SU-DHL-6 (cell line): ENCODE data around the gene HOXC6.

Experiments used
- H2AFZ ChIP-seq: fragments of 200-600 bp; sonication (generic); 2 replicates; pipeline ENCODE4 v1.6.1; 2014; ENCODE audit warnings: low read depth, mild to moderate bottlenecking, moderate library complexity, mixed read lengths, antibody characterized with exemption, low read length; ENCODE audit not compliant: severe bottlenecking
- H3F3A ChIP-seq: fragments of 200-600 bp; shearing (Covaris generic); 2 replicates; pipeline ENCODE4 v1.6.0; 2016; ENCODE audit warnings: antibody characterized with exemption, mild to moderate bottlenecking; ENCODE audit not compliant: insufficient read depth
- H3K27ac ChIP-seq: fragments of 200-600 bp; sonication (generic); 2 replicates; pipeline ENCODE4 v1.5.1; 2016; ENCODE audit warnings: low read depth, mild to moderate bottlenecking, low read length, moderate library complexity, mixed read lengths
- H3K27me3 ChIP-seq: fragments of 200-600 bp; sonication (generic), shearing (Covaris generic); 2 replicates; pipeline ENCODE4 v1.6.0; 2014; ENCODE audit warnings: mild to moderate bottlenecking, low read length
- H3K36me3 ChIP-seq: fragments of 200-600 bp; sonication (generic); 2 replicates; pipeline ENCODE4 v1.6.1; 2014; ENCODE audit warnings: mild to moderate bottlenecking, low read length, mixed read lengths
- H3K4me2 ChIP-seq: fragments of 300-600, 200-600 bp; shearing (Covaris generic), sonication (generic); 2 replicates; pipeline ENCODE4 v1.6.0; 2014; ENCODE audit warnings: low read length, low read depth, mild to moderate bottlenecking; ENCODE audit not compliant: poor library complexity, severe bottlenecking
- H3K4me3 ChIP-seq: fragments of 200-600 bp; sonication (generic); 2 replicates; pipeline ENCODE4 v1.5.1; 2014; ENCODE audit warnings: antibody characterized with exemption, low read length, mild to moderate bottlenecking, mixed read lengths; ENCODE audit not compliant: insufficient read depth, poor library complexity, severe bottlenecking
- H3K79me2 ChIP-seq: fragments of 200-600 bp; sonication (generic); 2 replicates; pipeline ENCODE4 v1.6.1; 2014; ENCODE audit warnings: mild to moderate bottlenecking, low read length, moderate library complexity; ENCODE audit not compliant: insufficient read depth
- H3K9ac ChIP-seq: fragments of 200-600 bp; sonication (generic); 2 replicates; pipeline ENCODE4 v1.7.0; 2014; ENCODE audit warnings: mild to moderate bottlenecking, low read length
- H3K9me2 ChIP-seq: fragments of 200-600 bp; sonication (generic); replicated peaks from 2 replicates; pipeline ENCODE4 v1.6.1; 2014; ENCODE audit warnings: low read length; ENCODE audit not compliant: insufficient read depth
- H3K9me3 ChIP-seq: fragments of 200-600 bp; sonication (generic); 2 replicates; pipeline ENCODE4 v1.6.1; 2014; ENCODE audit warnings: low read length, mixed read lengths; ENCODE audit not compliant: insufficient read depth
- H4K20me1 ChIP-seq: fragments of 200-600 bp; sonication (generic); 2 replicates; pipeline ENCODE4 v1.6.1; 2014; ENCODE audit warnings: low read depth, mild to moderate bottlenecking, antibody characterized with exemption, low read length, moderate library complexity, mixed read lengths
- EZH2phosphoT487 ChIP-seq: fragments of 200-600 bp; sonication (generic), shearing (Covaris generic); conservative IDR thresholded peaks from 2 replicates; pipeline ENCODE4 v1.6.1; 2018; ENCODE audit warnings: mild to moderate bottlenecking, antibody characterized with exemption, low read length, moderate library complexity, mixed read lengths
- TF ChIP-seq, protein P1 (sequence below): fragments of 200-600 bp; sonication (generic); IDR thresholded peaks from one replicate; pipeline ENCODE4 v1.5.1; 2017; ENCODE audit warnings: antibody characterized with exemption, mild to moderate bottlenecking, low read length, moderate library complexity; ENCODE audit not compliant: insufficient read depth, poor library complexity, severe bottlenecking

The HOXC6 gene

DNA sequence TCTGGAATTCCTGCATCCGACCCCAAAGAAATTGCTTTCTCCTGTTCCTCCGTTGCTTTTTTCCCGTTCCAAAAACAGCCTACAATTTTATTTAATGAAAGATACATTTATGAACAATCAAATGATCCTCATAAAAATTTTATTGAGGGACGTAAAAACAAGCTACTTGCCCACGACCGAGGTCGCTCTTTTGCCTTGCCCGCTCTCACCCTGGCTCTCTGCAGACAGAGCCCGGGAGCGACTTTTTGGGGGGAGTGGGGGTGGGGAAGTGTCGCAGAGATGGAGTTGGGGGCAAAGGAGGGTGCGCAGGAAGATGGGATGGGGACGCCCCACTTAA, 29.4 kb upstream of the HOXC6 start:
- no peaks in the 10 kb centered on the region for H3K9me2 ChIP-seq
- no peak overlapping the region for H3K9ac ChIP-seq
- TF ChIP-seq, protein P1, sequence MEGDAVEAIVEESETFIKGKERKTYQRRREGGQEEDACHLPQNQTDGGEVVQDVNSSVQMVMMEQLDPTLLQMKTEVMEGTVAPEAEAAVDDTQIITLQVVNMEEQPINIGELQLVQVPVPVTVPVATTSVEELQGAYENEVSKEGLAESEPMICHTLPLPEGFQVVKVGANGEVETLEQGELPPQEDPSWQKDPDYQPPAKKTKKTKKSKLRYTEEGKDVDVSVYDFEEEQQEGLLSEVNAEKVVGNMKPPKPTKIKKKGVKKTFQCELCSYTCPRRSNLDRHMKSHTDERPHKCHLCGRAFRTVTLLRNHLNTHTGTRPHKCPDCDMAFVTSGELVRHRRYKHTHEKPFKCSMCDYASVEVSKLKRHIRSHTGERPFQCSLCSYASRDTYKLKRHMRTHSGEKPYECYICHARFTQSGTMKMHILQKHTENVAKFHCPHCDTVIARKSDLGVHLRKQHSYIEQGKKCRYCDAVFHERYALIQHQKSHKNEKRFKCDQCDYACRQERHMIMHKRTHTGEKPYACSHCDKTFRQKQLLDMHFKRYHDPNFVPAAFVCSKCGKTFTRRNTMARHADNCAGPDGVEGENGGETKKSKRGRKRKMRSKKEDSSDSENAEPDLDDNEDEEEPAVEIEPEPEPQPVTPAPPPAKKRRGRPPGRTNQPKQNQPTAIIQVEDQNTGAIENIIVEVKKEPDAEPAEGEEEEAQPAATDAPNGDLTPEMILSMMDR: no peak
- no peak for TF ChIP-seq EZH2phosphoT487
- no peaks in the 10 kb centered on the region for H4K20me1 ChIP-seq
- no peak overlapping the region for H3K4me3 ChIP-seq
- H3K36me3 ChIP-seq: no peaks in the 10 kb centered on the region
- H3K27me3 ChIP-seq: no peaks in the 10 kb centered on the region
- no peaks in the 10 kb centered on the region for H3K9me3 ChIP-seq
- H2AFZ ChIP-seq: no peak overlapping the region
- H3K27ac ChIP-seq: no peak overlapping the region
- H3F3A ChIP-seq: no peaks in the 10 kb centered on the region
- no peaks in the 10 kb centered on the region for H3K79me2 ChIP-seq
- no peak overlapping the region for H3K4me2 ChIP-seq

DNA sequence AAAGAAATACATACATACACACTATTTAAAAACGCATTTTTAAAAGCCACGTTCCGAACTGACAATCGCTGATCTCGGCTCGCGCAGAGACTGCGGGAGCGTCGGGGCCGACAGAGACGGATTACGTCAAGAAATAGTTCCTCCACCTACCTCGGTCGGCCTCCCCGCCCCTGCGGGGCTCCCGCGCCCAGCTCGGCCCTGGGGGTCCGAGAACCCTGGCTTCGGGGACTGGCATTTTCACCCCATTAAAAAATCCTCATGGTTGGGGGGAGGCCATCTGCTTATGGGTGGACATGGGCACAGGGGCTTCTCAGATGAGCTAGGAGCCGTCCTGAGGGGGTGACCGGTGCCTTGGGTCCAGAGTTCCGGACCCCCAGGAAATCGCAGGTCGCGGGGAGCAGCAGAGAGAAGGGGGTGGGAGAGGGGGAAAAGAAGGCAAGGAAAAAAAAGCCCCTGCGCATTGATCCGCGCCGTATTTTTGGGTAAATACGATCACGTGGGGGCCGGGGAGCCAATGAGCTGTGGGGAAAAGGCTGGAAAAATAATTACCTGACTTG, 28.6 kb upstream of the HOXC6 start:
- H3K27ac ChIP-seq: no peak overlapping the region
- H3K79me2 ChIP-seq: no peaks in the 10 kb centered on the region
- no peak for TF ChIP-seq EZH2phosphoT487
- TF ChIP-seq, protein P1: no peak
- H3K9me2 ChIP-seq: no peaks in the 10 kb centered on the region
- H3K4me3 ChIP-seq: no peak overlapping the region
- no peaks in the 10 kb centered on the region for H3K27me3 ChIP-seq
- no peak overlapping the region for H3K9ac ChIP-seq
- no peaks in the 10 kb centered on the region for H3F3A ChIP-seq
- no peaks in the 10 kb centered on the region for H4K20me1 ChIP-seq
- no peaks in the 10 kb centered on the region for H3K36me3 ChIP-seq
- no peak overlapping the region for H3K4me2 ChIP-seq
- H2AFZ ChIP-seq: no peak overlapping the region
- H3K9me3 ChIP-seq: no peaks in the 10 kb centered on the region

DNA sequence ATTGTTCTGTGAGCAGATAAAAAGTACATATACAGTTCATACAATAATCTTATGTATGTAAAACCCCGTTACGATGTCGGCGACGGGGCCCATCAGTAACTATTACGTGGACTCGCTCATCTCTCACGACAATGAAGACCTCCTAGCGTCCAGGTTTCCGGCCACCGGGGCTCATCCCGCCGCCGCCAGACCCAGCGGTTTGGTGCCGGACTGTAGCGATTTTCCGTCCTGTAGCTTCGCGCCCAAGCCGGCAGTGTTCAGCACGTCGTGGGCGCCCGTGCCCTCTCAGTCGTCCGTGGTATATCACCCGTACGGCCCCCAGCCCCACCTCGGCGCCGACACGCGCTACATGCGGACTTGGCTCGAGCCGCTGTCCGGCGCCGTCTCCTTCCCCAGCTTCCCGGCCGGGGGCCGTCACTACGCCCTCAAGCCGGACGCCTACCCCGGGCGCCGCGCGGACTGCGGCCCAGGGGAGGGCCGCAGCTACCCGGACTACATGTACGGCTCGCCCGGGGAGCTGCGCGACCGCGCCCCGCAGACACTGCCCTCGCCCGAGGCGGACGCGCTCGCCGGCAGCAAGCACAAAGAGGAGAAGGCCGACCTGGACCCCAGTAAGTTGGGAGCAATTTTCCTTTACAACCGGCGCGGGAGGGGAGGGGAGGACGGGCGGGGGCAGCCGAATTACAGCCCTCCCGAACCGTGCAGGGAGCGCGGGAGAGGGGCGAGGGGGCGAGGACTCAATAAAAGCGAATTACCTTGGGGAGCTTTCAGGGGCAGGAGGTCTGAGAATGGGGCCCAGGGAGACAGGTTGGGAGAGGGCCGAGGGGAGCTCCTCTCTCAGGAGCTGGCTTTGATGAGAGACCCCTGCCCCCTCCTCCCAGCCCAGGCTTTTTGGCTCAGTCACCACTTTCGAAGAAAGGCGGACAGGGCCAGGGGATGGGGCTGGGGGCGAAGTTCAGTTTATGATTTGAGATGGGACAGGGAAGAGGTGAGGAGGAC, 27.8 kb upstream of the HOXC6 start, which contains the start of gene HOXC9:
TSS of gene HOXC9 (plus strand) at position 46 of the 999 bp plus-strand sequence. CDS start at position 74, 28 bp downstream.
- Histone ChIP-seq H3K27me3 (no peaks in the 10 kb centered on the region), H2AFZ (no peak within 1 kb of the TSS), H3K27ac (no peak within 1 kb of the TSS), H3K4me3 (no peak within 1 kb of the TSS), H3K9ac (no peak within 1 kb of the TSS), H3K36me3 (no peaks in the 10 kb centered on the region), H3K9me2 (no peaks in the 10 kb centered on the region), H3K79me2 (no peaks in the 10 kb centered on the region), H3K4me2 (no peak within 1 kb of the TSS), H3K9me3 (no peaks in the 10 kb centered on the region), H4K20me1 (no peaks in the 10 kb centered on the region), H3F3A (no peaks in the 10 kb centered on the region)
- TF ChIP-seq EZH2phosphoT487: no peak
- TF ChIP-seq, protein P1: no peak
